Activated CD4-positive, alpha-beta T cell treated with anti-CD3 and anti-CD28 coated beads, Interleukin-2, amount 50 U/mL, for 48 hours (primary cell): ENCODE data around the gene PNLIPRP2.

Experiments
- DNase-seq, 2 experiments: peaks; one replicate each; pipeline ENCODE4 v3.0.0-alpha.2; 2020

PNLIPRP2 gene

DNA sequence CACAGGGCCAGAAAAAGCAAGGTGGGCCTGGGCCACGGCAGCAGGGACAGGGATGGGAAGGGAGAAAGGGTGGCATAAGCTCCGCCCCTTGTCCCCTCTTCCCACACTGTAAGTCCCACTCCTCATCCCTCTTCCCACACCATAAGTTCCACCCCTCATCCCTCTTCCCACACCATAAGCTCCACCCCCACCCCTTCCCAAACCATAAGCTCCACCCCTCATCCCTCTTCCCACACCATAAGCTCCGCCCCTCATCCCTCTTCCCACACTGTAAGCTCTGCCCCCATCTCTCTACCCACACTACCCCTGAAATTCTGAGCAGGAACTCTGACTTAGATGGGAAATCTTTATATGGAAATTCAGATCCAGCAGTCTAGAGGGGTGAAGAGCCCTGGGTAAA lies 65.9 kb downstream of the PNLIPRP2 start:
- no peak for DNase-seq

DNA sequence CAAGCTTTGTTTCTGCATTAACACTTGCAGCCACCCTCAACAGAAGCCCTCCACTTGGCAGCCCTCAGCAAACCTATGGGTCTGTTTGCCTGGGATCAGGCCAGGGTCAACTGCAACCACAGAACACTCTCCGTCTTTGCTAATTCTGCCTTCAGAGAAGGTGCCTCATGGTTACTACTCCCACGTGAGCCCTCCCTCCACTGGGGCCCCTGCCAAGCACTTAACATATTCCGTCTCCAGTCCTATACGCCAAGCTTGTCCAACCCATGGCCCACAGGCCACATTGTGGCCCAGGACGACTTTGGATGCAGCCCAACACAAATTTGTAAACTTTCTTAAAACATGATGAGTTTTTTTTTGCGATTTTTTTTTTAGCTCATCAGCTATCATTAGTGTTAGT lies 66.9 kb downstream of the PNLIPRP2 start:
- no peak for DNase-seq

DNA sequence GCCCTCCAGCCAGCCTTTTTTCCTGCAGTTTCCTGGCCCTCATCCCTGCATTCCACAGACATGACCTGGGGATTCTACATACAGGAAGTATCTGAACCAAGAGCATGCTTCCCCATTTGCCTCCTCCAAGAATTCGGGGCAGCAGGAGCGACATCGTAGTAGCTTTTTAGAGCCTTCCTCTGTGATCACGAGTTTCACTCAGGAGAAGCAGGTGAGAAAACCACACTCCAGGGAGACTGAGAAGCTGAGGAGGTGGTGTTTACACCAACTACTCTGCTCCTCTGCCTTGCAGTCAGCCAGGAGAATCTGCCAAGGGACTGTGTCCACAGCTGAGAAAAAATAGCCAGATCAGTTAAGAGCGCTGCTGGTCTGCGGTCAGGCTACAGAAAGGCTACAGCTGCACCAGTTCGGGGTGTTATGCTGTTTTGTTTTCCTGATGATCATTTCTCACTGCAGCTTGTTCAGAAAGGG lies 67.5 kb downstream of the PNLIPRP2 start:
- DNase-seq, result no peak

DNA sequence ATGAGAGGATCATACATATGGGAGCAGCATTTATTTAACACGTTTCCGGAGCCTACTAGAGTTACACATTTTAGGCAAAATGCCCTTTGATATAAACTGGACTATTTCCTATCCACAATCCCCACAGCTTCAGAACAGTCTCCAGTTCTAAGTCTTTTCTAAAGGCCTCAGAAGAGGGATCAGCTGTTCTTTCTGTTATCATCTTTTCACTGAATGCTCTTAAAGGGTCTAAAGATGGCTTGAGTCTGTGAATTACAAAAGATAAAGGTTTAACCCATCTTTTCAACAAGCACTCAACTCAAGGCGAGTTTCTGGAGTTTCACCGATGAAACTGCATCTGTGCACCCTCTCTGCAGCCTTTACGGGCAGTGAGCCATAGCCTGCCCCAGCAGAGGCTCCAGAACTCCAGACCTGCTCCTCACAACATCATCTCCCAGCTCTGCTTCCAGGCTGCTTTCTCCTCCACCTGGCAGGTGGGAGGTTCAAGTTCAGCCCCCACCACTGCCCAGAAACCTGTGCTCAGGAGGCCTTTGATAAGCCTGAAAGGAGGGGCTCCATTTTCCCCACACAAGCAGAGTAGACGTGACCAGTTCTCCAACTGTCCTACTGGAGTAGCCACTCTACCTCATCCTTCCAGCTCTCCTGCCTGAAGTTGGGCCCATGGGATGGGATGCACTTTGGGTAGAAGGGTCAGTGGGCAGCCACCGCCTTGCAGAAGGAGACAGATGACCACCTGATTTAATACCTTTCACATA lies 68.2 kb downstream of the PNLIPRP2 start:
- no peak for DNase-seq

DNA sequence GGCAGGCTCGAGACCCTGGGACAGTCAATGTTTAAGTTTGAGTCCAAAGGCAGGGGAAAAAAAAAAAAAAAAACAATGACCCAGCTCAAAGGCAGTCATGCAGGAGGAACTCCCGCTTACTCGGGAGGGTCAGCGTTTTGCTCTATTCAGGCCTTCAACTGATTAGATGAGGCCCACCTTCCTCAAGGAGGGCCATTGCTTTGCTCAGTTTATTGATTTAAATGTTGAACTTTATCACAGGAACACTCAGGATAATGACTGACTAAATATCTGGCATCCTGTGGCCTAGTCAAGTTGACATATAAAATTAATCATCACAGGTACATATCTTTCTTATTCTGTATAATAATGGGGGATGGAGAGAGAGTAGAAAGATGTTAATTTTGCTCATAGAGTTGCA lies 69.0 kb downstream of the PNLIPRP2 start:
- DNase-seq, result no peak

DNA sequence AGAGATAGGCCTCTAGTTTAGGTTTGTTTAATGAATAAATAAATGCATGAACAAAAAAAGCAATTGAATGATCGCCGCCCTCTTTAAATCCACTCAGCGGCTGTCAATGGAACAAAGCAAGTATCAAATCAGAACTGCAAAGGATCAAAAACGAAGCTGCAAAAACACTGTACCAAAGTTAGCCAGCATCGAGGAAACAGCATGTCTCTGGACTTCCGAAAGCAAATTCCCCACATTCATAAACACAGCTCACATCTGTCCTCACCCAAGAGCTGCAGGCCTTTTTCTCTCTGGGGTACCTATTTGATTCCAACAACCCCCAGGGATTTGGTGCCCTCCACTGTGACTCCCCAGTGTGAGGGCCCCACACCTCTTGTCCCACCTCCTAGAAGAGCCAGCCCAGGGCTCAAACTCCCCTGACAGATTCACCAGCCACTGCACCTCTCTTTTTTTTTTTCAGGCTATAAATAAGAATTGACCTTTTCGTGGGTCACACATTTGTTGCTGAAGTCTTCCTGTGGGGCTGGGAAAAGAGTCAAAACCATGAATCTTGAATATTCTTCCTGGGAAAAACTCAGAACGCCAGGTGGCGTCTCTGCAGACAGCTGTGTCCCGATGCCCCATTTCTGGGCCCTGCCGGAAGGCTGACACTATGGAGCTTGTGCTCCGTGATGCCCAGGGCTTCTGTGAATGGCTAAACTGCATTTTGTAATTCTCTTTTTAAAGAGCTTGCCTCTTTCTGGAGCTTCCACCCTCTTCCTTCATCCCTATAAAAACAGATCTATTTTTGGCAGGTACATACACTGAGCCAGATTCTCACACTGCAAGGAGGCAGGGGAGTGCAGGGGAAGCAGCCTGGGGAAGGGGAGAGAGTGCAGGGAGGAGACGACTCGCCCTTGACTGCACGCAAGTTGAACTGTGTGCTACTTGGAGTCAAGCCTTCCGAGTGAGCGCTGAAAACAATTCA lies 69.9 kb downstream of the PNLIPRP2 start:
- no peak for DNase-seq

DNA sequence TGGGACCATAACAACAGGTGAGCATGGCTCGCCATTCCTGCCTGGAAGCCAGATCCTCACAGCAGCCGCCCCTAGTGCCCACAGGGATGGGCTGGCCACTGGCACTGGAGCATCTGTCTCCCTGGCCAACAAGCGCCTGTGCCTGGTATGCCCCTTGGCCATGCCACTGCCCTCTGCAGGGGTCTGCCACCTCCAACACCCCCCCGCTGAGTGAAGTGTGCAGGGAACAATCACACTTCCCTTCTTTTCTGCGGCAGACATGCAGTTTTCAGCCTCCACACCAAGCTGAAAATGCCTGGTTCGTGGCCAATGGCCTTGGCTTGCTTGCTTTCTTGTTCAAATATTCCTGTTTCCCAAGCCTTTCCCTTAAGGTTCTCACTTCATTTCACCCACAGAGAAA lies 70.9 kb downstream of the PNLIPRP2 start:
- no peak for DNase-seq

DNA sequence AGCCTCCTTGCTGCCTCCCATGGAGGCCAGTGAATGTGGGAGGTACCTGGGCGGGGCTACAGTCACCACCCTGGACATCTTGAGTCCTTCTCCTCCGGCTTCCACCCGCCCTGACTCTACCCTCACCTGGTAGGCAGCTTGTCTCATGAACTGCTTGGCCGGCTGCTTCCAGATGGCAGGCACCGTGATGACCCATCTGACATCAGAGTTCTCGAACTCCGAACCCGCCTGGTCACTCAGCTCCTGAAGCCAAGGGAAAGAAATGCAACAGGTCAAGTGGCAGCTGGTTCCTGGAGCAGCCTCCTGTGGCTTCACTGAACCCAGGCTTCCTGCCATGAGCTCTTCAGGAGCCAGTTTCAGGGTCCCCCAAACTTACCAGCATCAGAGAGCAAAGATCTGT lies 71.5 kb downstream of the PNLIPRP2 start:
- no peak for DNase-seq

DNA sequence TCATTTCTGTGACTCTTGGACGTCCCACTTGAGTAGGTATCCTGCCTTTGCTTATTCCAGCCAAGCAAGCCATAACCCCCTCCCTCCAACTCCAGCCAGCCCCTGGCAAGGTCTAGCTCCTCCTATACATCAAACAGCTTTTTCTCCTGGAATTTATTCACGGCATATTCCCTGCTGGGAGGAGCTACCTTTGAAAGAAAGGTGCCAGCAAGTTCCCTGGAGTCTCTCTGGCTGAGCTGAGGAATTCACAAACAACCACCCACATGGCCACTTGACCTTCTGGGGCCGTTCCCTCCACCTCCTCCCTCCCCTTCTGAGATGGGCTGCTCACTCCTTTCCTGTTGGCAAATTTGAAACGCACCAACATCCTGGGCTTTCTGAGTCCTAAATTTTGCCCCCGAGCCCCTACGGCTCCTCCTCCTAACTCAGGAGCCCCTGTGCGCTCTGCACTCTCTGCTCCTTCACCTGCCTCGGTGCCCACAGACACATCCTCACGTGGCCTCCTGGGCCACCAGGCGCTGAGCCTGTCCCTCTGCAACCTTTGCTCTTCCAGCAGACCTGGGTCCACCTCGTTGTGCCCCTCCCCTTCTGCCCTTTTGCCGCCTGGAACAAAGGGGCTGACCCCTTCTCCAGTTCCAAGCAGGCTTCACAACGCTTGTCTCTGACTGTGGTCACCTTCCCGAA lies 73.6 kb downstream of the PNLIPRP2 start:
- no peak for DNase-seq
